Erythroblast (primary cell): ENCODE results near the gene ARHGEF6.

Experiments used
- GATA1 ChIP-seq: IDR thresholded peaks from 2 replicates; pipeline ENCODE4 v1.6.1; 2011; ENCODE audit warnings: low read depth, mild to moderate bottlenecking, control low read depth, low read length, moderate library complexity
- POLR2A ChIP-seq: IDR thresholded peaks from 2 replicates; pipeline ENCODE4 v1.6.1; 2011; ENCODE audit warnings: mild to moderate bottlenecking, low read length

DNA sequence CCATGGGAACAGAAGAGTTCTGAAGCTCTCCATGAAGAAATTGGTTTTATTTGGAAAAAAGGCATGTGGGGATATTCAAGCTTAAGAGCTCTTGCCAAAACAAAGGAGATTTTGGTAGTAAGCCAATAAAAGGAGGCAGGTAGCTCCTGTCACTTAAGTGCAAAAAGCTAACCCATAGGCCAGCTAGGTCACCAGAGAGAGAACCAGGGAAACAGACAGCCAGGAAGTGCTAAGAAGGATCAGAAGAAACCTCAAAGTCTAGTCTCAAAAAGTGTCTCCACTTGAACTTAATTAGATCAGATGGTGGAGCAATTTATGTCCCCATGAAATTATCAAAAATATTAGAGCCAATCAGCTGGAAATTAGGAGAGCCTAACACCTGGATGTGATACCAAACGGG, 83.6 kb downstream of the ARHGEF6 start:
- no peak for TF ChIP-seq POLR2A
- TF ChIP-seq GATA1: no peak
